Measurements from ENCODE around the gene RPS14.

The RPS14 gene

DNA sequence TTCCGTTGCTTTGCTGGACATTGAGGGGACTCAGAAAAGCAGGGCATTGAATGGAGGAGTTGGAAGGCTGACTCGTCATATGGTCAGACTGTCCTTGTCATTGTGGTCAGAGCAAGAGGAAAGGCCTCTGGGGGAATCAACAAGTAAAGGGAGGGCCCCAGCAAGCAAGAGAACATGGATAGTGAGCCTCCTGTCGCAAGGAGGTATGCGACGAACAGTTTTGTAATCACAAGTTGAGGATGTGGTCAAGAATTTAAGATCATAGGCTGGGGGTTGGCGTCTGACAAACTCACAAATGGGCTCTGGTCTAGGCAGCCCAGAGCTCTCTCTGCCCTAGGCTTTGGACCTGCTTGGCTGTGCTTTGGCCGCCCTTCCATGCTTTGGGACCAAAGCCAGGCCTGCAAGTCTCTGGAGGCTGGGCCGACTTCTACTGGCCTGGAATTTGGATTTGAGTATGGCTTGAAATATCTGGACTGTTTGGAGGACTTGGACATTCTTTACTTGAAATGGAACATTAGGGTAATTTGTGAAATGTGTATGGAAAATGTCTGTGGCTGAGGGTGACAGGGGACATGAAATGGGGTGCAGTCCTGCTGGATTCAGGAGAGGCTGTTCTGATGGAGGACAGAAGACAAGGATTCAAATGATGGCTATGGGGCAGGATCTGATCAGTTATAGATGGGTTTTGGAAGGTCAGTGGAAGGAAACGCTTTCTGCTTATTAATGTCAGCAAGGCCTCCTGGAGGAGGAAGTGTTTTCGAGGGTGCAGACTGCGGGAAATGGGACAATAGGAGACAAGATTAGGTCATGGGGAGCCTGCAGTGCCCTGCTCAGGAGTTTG, 39.2 kb upstream of the RPS14 start:
- DNase-seq (ENCODE audit: low read depth) = peak; percentile 63
- TF ChIP-seq, protein P1, sequence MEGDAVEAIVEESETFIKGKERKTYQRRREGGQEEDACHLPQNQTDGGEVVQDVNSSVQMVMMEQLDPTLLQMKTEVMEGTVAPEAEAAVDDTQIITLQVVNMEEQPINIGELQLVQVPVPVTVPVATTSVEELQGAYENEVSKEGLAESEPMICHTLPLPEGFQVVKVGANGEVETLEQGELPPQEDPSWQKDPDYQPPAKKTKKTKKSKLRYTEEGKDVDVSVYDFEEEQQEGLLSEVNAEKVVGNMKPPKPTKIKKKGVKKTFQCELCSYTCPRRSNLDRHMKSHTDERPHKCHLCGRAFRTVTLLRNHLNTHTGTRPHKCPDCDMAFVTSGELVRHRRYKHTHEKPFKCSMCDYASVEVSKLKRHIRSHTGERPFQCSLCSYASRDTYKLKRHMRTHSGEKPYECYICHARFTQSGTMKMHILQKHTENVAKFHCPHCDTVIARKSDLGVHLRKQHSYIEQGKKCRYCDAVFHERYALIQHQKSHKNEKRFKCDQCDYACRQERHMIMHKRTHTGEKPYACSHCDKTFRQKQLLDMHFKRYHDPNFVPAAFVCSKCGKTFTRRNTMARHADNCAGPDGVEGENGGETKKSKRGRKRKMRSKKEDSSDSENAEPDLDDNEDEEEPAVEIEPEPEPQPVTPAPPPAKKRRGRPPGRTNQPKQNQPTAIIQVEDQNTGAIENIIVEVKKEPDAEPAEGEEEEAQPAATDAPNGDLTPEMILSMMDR (conservative IDR thresholded peaks at IDR 0.05; ENCODE audit: low read depth, low read length) = no peak
- H3K4me3 ChIP-seq (ENCODE audit: low read depth, low read length) = peak overlapping the region; percentile 27

- no peak for DNase-seq (ENCODE audit: low read depth)
- peak overlapping the region; percentile 91 for H3K4me3 ChIP-seq (ENCODE audit: low read depth, low read length)
- TF ChIP-seq, protein P1 (conservative IDR thresholded peaks at IDR 0.05; ENCODE audit: low read depth, low read length) = peak; percentile 1
Measured at GRCh38 chr5:150487199-150488061, 37.9 kb upstream of the RPS14 start.

DNA sequence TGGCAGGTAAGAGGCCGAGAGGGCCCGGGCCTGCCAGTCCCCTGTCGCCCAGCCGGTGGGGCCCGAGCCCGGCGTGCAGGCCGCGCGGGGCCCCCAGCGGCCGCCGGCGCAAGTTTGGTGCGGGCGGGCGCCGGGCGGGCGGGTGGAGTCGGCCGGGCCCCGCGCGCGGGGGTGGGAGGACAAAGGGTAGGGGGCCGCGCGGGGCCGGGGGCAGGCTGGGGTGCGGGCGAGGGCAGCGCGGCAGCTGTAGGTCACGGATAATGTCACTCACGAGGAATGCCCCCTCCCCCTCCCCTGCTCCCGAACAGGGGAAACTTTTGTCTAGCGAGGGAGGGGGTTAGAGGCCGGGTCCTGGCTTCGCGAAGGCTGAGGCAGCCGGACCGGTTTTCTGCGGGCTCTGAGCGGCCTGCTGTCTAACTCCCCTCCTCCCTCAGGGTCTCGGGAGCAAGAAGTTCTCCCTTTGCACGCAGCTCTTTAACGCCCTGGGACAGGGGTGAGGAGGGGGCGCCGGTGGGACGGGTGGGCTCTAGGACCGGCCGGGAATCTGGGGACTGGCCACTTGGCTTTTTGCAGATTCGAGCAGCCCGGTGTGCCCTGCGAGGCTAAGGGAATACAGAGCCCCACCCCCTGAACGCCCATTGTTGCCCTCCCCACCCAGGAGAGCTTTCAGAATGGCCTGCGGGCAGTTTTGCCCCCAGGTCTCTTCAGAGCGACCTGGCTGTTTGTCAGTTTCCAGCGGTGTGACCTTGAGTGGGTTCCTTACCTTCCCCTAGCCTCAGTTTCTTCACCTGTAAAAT, 37.1 kb upstream of the RPS14 start:
- H3K4me3 ChIP-seq (ENCODE audit: low read depth, low read length) = peak overlapping the region; percentile 91
- TF ChIP-seq, protein P1 (conservative IDR thresholded peaks at IDR 0.05; ENCODE audit: low read depth, low read length) = no peak
- peak; percentile 54 for DNase-seq (ENCODE audit: low read depth)

DNA sequence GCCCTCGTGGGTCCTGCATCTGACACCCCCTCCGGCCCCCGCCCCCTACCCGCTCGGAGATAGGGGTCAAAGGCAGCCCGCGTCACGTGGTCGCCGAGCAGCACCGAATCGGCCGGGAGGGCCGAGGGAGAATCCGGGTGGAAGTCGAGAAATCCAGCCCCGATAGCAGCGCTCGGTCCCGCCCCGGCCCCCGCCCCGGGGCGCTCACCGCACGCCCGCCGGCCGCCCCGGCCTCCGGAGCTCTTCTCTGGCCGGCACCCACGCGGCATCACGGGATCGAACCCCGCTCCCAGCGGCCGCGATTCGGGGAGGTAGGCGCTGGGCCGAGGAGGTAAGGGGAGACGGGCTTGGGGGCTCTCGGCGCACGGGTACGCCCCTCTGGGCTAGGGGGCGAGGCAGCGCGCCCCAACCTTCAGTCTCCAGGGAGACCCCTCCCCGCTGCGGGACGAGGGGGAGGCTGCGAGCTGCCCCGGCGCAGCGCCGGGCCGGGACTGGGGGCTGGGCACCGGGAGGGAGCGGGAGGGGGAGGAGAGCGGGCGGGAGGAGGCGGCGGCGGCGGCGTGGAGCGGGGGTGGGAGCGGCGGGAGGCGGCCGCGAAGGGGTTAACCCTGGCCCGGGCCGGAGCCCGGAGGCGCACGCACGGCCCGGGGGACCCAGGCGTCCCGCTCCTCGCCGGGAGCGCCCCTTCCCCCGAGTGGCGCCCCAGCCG, 36.3 kb upstream of the RPS14 start:
- peak overlapping the region; percentile 91 for H3K4me3 ChIP-seq (ENCODE audit: low read depth, low read length)
- TF ChIP-seq, protein P1 (conservative IDR thresholded peaks at IDR 0.05; ENCODE audit: low read depth, low read length) = no peak
- DNase-seq (ENCODE audit: low read depth) = peak; percentile 57

DNA sequence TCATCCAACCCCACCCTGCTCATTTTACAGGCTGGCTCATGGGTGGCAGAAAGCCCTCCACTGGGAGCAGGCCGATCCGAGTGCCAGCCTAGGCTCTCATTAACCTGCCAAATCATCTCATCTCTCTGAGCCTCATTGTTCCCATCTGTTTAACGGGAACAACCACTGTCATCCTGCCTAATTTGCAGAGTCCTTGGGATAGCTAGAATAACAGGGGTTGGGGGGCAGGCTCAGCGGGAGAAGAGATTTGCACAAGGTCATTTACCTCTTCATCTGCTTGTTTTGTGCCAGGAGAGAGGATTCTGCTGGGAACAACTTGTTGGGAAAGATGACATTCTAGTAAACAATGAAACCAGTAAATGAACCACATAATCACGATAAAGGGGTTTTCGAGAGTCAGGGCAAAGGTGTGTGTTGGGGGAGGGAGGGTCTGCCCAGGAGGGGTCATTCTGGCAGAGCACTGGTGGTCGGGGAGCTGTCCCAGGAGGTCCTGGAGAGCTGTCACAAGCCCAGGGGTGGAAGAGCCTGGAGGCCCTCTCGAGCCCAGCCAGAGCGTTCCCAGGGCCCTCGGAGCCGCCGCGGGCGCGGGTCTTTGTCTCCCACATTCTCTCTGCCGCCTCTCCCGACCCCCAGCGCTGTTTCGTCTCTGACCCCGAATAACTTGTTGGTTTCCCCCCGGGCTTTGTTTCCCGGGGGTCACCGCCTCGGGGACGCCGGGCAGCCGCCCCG, 35.6 kb upstream of the RPS14 start:
- peak overlapping the region; percentile 91 for H3K4me3 ChIP-seq (ENCODE audit: low read depth, low read length)
- DNase-seq (ENCODE audit: low read depth) = no peak
- TF ChIP-seq, protein P1 (conservative IDR thresholded peaks at IDR 0.05; ENCODE audit: low read depth, low read length) = no peak

Measured in choroid plexus epithelial cell (primary cell).